MV-4-11 (cell line): Measurements from ENCODE around the gene ONECUT3.
"Not testable (repeated sequence)": the region's sequence is repeated elsewhere in the genome, so short reads cannot be mapped to it uniquely, and the experiment has no call there.

Experiments used
- DNase-seq: peaks from one replicate; lab custom pipeline; 2025; lab: John Stamatoyannopoulos, UW

Gene ONECUT3

GRCh38 chr19:1755467-1756171, 2.3 kb downstream of the ONECUT3 start:
- no peak for DNase-seq

- DNase-seq = no peak
Measured at GRCh38 chr19:1756264-1756663, 3.0 kb downstream of the ONECUT3 start.

GRCh38 chr19:1756705-1757465, 3.6 kb downstream of the ONECUT3 start:
- no peak for DNase-seq

GRCh38 chr19:1757468-1758230, 4.3 kb downstream of the ONECUT3 start:
- no peak for DNase-seq

GRCh38 chr19:1758231-1758577, 4.9 kb downstream of the ONECUT3 start:
- no peak for DNase-seq

GRCh38 chr19:1758959-1759903, 5.9 kb downstream of the ONECUT3 start:
- no peak for DNase-seq

GRCh38 chr19:1760020-1760419, 6.7 kb downstream of the ONECUT3 start:
- DNase-seq = no peak

GRCh38 chr19:1760786-1761527, 7.7 kb downstream of the ONECUT3 start:
- not testable (repeated sequence) for DNase-seq

GRCh38 chr19:1761528-1762242, 8.4 kb downstream of the ONECUT3 start:
- no peak for DNase-seq

GRCh38 chr19:1762243-1763117, 9.2 kb downstream of the ONECUT3 start:
- no peak for DNase-seq

- no peak for DNase-seq
Measured at GRCh38 chr19:1763648-1764639, 10.6 kb downstream of the ONECUT3 start.

- DNase-seq = no peak
Measured at GRCh38 chr19:1764729-1765128, 11.4 kb downstream of the ONECUT3 start.

GRCh38 chr19:1765232-1765903, 12.1 kb downstream of the ONECUT3 start:
- no peak for DNase-seq

GRCh38 chr19:1765904-1766799, 12.8 kb downstream of the ONECUT3 start:
- no peak for DNase-seq

GRCh38 chr19:1766800-1767352, 13.6 kb downstream of the ONECUT3 start:
- DNase-seq = peak; percentile 19

- no peak for DNase-seq
Measured at GRCh38 chr19:1767464-1767933, 14.2 kb downstream of the ONECUT3 start.
